HEK293 (cell line): ENCODE results near the gene NPHP4.
A peak's percentile ranks its signal among the peaks of the same experiment; 100 is the strongest.

Experiments used
- CTCF ChIA-PET: fragments of 350-600 bp; formaldehyde crosslinking; extraction: SDS; loops from one replicate; lab custom pipeline; 2021; ENCODE audit warnings: antibody characterized with exemption; lab: Yijun Ruan, JAX
- POLR2A ChIA-PET: fragments of 300-600 bp; formaldehyde crosslinking; extraction: SDS; loops from one replicate; lab custom pipeline; 2020; ENCODE audit warnings: antibody characterized with exemption, inconsistent platforms; lab: Yijun Ruan, JAX
- H3K27ac ChIP-seq: fragments of 200-500 bp; sonication (Bioruptor generic); 2 replicates; pipeline ENCODE4 v1.5.1; 2014; ENCODE audit warnings: low read depth, low read length, control low read depth, inconsistent platforms; ENCODE audit errors: extremely low read depth
- H3K36me3 ChIP-seq, 2 experiments: fragments of 200-500 bp in 1 of 2; sonication (Bioruptor generic) in 1 of 2; 1 replicate in 1 of 2; 2 replicates in 1 of 2; pipeline ENCODE4 v1.5.1; 2014 to 2017; ENCODE audit warnings: inconsistent platforms in 2 of 2, low read length in 2 of 2; ENCODE audit not compliant: control insufficient read depth in 2 of 2, insufficient read depth in 1 of 2
- H3K4me1 ChIP-seq: fragments of 200-500 bp; sonication (Bioruptor generic); 2 replicates; pipeline ENCODE4 v1.5.1; 2014; ENCODE audit warnings: mild to moderate bottlenecking, low read length, inconsistent platforms; ENCODE audit not compliant: control insufficient read depth, insufficient read depth
- H3K4me3 ChIP-seq: 2 replicates; pipeline ENCODE4 v1.5.1; 2011; ENCODE audit warnings: low read depth, mild to moderate bottlenecking, control low read depth, low read length, moderate library complexity
- H3K9me3 ChIP-seq: fragments of 200-500 bp; sonication (Bioruptor generic); 2 replicates; pipeline ENCODE4 v1.5.1; 2014; ENCODE audit warnings: low read depth, low read length, inconsistent platforms; ENCODE audit not compliant: control insufficient read depth, insufficient read depth
- EGR2 ChIP-seq: fragments of 450-650 bp; formaldehyde crosslinking; IDR thresholded peaks from 2 replicates; pipeline ENCODE4 v1.5.1; 2016; ENCODE audit warnings: low read depth, missing biosample characterization, missing genetic modification characterization
- GLI2 ChIP-seq: fragments of 450-650 bp; formaldehyde crosslinking; IDR thresholded peaks from 2 replicates; pipeline ENCODE4; 2017; ENCODE audit warnings: missing biosample characterization, missing genetic modification characterization, low read depth, borderline replicate concordance
- GLIS2 ChIP-seq: fragments of 450-650 bp; formaldehyde crosslinking; IDR thresholded peaks from 2 replicates; pipeline ENCODE4 v1.5.1; 2016; ENCODE audit warnings: missing biosample characterization, missing genetic modification characterization
- SP7 ChIP-seq: fragments of 450-650 bp; formaldehyde crosslinking; IDR thresholded peaks from 2 replicates; pipeline ENCODE4 v1.5.1; 2016; ENCODE audit warnings: missing biosample characterization, missing genetic modification characterization
- ZFHX2 ChIP-seq: fragments of 450-650 bp; formaldehyde crosslinking; conservative IDR thresholded peaks from 2 replicates; pipeline ENCODE4 v1.5.1; 2016; ENCODE audit warnings: missing biosample characterization, missing genetic modification characterization
- ZNF114 ChIP-seq: fragments of 450-650 bp; formaldehyde crosslinking; IDR thresholded peaks from 2 replicates; pipeline ENCODE4 v1.5.0; 2017; ENCODE audit warnings: missing biosample characterization, missing genetic modification characterization
- ZNF140 ChIP-seq: fragments of 450-650 bp; formaldehyde crosslinking; IDR thresholded peaks from 2 replicates; pipeline ENCODE4 v1.5.1; 2016; ENCODE audit warnings: missing biosample characterization, missing genetic modification characterization
- ZNF23 ChIP-seq: fragments of 450-650 bp; formaldehyde crosslinking; IDR thresholded peaks from 2 replicates; pipeline ENCODE4 v1.5.1; 2016; ENCODE audit warnings: missing biosample characterization, missing genetic modification characterization, borderline replicate concordance
- ZNF37A ChIP-seq: fragments of 450-650 bp; IDR thresholded peaks from 2 replicates; pipeline ENCODE4 v1.5.1; 2018; ENCODE audit warnings: missing biosample characterization, missing genetic modification characterization
- ZNF404 ChIP-seq: fragments of 450-650 bp; formaldehyde crosslinking; IDR thresholded peaks from 2 replicates; pipeline ENCODE4 v1.5.1; 2017; ENCODE audit warnings: missing biosample characterization, missing genetic modification characterization
- ZNF473 ChIP-seq: fragments of 450-650 bp; formaldehyde crosslinking; IDR thresholded peaks from 2 replicates; pipeline ENCODE4 v1.5.1; 2017; ENCODE audit warnings: missing biosample characterization, missing genetic modification characterization
- ZNF514 ChIP-seq: fragments of 450-650 bp; formaldehyde crosslinking; IDR thresholded peaks from 2 replicates; pipeline ENCODE4 v1.5.1; 2016; ENCODE audit warnings: missing biosample characterization, missing genetic modification characterization
- ZNF555 ChIP-seq: fragments of 450-650 bp; formaldehyde crosslinking; conservative IDR thresholded peaks from 2 replicates; pipeline ENCODE4 v1.5.1; 2017; ENCODE audit warnings: missing biosample characterization, mild to moderate bottlenecking, missing genetic modification characterization, inconsistent platforms
- ZNF626 ChIP-seq: fragments of 450-650 bp; sonication (Bioruptor Pico); formaldehyde crosslinking; IDR thresholded peaks from 2 replicates; pipeline ENCODE4 v1.5.1; 2018; ENCODE audit warnings: missing biosample characterization, missing genetic modification characterization, inconsistent platforms
- ZNF707 ChIP-seq: fragments of 450-650 bp; formaldehyde crosslinking; IDR thresholded peaks from 2 replicates; pipeline ENCODE4 v1.5.1; 2016; ENCODE audit warnings: missing biosample characterization, missing genetic modification characterization
- ZNF76 ChIP-seq: fragments of 450-650 bp; formaldehyde crosslinking; IDR thresholded peaks from 2 replicates; pipeline ENCODE4; 2016; ENCODE audit warnings: low read depth, missing biosample characterization, missing genetic modification characterization, borderline replicate concordance
- ZNF785 ChIP-seq: fragments of 450-650 bp; formaldehyde crosslinking; IDR thresholded peaks from 2 replicates; pipeline ENCODE4 v1.5.1; 2016; ENCODE audit warnings: missing biosample characterization, missing genetic modification characterization
- ZNF843 ChIP-seq: fragments of 450-650 bp; formaldehyde crosslinking; IDR thresholded peaks from 2 replicates; pipeline ENCODE4 v1.5.1; 2016; ENCODE audit warnings: missing biosample characterization, missing genetic modification characterization
- ZXDB ChIP-seq: fragments of 450-650 bp; formaldehyde crosslinking; IDR thresholded peaks from 2 replicates; pipeline ENCODE4 v1.5.1; 2016; ENCODE audit warnings: missing biosample characterization, missing genetic modification characterization
- TF ChIP-seq, protein P1 (sequence below): fragments of 450-650 bp; formaldehyde crosslinking; IDR thresholded peaks from 2 replicates; pipeline ENCODE4 v1.5.1; 2016; ENCODE audit warnings: missing biosample characterization, missing genetic modification characterization
- TF ChIP-seq, protein P2 (sequence below): fragments of 450-650 bp; formaldehyde crosslinking; IDR thresholded peaks from 2 replicates; pipeline ENCODE4 v1.5.1; 2016; ENCODE audit warnings: missing biosample characterization, missing genetic modification characterization

Gene NPHP4

DNA sequence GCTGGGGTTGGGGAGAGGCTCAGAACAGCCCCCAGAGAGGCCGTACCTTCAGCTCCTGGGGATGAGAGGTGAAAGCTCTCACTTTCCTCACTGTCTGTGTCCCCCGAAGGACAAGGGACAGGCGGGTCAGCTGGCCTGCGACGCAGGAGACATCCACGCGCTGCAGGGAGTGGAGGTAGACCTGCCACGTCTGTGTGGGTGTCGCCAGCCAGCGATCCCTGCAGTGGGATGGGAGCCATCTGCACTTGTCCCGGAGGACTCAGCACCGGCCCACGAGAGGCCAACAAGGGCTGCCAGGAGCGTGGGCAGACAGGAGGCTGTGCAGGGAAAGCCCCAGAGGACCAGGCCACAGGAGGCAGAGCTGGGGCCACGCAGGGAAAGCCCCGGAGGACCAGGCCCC is 127.2 kb downstream of the NPHP4 start:
- POLR2A ChIA-PET, result no interaction called here
- H3K27ac ChIP-seq, result no peak overlapping the region

DNA sequence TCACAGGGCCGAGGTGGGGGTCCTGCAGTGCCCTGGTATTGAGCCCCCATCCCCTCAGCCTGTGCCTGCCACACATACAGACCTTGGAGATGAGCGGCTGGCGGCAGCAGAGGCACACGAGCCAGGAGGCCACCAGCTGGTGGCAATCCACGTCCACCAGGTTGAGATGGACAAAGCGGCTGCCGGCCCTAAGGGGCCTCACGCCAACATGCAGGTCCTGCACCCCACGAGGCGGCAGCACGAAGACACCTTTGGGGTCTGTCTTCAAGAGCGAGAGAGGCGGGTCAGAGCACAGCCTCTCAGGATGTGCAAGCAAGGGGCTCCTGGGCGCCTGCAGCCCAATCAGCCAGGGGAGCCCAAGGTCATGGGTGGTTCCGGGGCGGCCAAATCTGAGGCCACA is 128.0 kb downstream of the NPHP4 start:
- POLR2A ChIA-PET, result no interaction called here
- H3K4me1 ChIP-seq, result no peaks in the 10 kb centered on the region
- CTCF ChIA-PET, result no interaction called here
- no peak overlapping the region for H3K27ac ChIP-seq
- no peak for TF ChIP-seq GLI2 (tag by site-specific recombination)
- TF ChIP-seq ZNF785 (tag by site-specific recombination), result no peak
- TF ChIP-seq, protein P1, sequence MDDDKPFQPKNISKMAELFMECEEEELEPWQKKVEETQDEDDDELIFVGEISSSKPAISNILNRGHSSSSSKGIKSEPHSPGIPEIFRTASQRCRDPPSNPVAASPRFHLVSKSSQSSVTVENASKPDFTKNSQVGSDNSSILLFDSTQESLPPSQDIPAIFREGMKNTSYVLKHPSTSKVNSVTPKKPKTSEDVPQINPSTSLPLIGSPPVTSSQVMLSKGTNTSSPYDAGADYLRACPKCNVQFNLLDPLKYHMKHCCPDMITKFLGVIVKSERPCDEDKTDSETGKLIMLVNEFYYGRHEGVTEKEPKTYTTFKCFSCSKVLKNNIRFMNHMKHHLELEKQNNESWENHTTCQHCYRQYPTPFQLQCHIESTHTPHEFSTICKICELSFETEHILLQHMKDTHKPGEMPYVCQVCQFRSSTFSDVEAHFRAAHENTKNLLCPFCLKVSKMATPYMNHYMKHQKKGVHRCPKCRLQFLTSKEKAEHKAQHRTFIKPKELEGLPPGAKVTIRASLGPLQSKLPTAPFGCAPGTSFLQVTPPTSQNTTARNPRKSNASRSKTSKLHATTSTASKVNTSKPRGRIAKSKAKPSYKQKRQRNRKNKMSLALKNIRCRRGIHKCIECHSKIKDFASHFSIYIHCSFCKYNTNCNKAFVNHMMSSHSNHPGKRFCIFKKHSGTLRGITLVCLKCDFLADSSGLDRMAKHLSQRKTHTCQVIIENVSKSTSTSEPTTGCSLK (tag by site-specific recombination), result no peak
- TF ChIP-seq ZNF473 (tag by site-specific recombination), result no peak
- TF ChIP-seq ZNF514, result no peak
- no peak for TF ChIP-seq ZNF23
- TF ChIP-seq GLIS2 (tag by site-specific recombination), result no peak
- no peak for TF ChIP-seq ZNF76 (tag by site-specific recombination)
- no peak for TF ChIP-seq ZXDB (tag by site-specific recombination)
- TF ChIP-seq ZNF707 (tag by site-specific recombination), result no peak
- TF ChIP-seq ZNF843 (tag by site-specific recombination), result no peak
- TF ChIP-seq ZNF37A, result no peak
- no peak for TF ChIP-seq ZNF140 (tag by site-specific recombination)
- no peak for TF ChIP-seq ZNF404 (tag by site-specific recombination)
- no peak for TF ChIP-seq ZNF114
- no peak for TF ChIP-seq ZNF626 (tag by site-specific recombination)
- TF ChIP-seq, all 188 proteins: peak for 0
- Histone ChIP-seq H3K4me3 (no peak overlapping the region), H3K36me3 (peaks cover 0 to 51% of the 10 kb centered on the region in 2 experiments; a peak in 1 of 3 replicates), H3K9me3 (no peaks in the 10 kb centered on the region)

More for the DNA sequence above, 127.2 kb downstream of the NPHP4 start:
- no peak overlapping the region for H3K4me3 ChIP-seq
- H3K9me3 ChIP-seq, result no peaks in the 10 kb centered on the region
- H3K36me3 ChIP-seq, result peaks cover 0 to 54% of the 10 kb centered on the region in 2 experiments; a peak in 1 of 3 replicates
- no peaks in the 10 kb centered on the region for H3K4me1 ChIP-seq
- CTCF ChIA-PET, result no interaction called here
- TF ChIP-seq SP7 (tag by site-specific recombination) (no peak), EGR2 (peak; percentile 76)
- TF ChIP-seq, protein P2, sequence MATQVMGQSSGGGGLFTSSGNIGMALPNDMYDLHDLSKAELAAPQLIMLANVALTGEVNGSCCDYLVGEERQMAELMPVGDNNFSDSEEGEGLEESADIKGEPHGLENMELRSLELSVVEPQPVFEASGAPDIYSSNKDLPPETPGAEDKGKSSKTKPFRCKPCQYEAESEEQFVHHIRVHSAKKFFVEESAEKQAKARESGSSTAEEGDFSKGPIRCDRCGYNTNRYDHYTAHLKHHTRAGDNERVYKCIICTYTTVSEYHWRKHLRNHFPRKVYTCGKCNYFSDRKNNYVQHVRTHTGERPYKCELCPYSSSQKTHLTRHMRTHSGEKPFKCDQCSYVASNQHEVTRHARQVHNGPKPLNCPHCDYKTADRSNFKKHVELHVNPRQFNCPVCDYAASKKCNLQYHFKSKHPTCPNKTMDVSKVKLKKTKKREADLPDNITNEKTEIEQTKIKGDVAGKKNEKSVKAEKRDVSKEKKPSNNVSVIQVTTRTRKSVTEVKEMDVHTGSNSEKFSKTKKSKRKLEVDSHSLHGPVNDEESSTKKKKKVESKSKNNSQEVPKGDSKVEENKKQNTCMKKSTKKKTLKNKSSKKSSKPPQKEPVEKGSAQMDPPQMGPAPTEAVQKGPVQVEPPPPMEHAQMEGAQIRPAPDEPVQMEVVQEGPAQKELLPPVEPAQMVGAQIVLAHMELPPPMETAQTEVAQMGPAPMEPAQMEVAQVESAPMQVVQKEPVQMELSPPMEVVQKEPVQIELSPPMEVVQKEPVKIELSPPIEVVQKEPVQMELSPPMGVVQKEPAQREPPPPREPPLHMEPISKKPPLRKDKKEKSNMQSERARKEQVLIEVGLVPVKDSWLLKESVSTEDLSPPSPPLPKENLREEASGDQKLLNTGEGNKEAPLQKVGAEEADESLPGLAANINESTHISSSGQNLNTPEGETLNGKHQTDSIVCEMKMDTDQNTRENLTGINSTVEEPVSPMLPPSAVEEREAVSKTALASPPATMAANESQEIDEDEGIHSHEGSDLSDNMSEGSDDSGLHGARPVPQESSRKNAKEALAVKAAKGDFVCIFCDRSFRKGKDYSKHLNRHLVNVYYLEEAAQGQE, result no peak

DNA sequence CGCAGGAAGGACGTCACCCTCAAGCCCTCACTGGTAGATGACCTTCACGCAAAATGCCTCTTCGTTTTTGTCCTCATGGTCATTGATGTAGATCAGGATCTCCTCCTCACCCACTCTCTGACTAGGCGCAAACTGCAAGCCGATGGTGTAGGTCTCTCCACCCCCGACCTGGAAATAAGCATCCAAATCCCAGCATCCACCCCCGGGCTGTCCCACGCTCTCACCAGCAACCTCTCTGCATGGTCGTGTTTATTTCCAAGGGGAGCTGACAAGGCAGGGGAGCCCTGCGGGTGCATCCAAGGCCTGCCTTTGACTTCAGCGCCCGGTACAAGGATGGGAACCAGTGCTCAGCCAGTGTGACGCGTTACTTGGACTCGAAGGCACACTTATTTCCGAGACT is 129.0 kb downstream of the NPHP4 start:
- POLR2A ChIA-PET, result no interaction called here
- H3K27ac ChIP-seq, result no peak overlapping the region
- no peak overlapping the region for H3K4me3 ChIP-seq
- H3K36me3 ChIP-seq, result peaks cover 0 to 46% of the 10 kb centered on the region in 2 experiments; a peak in 1 of 3 replicates
- H3K4me1 ChIP-seq, result no peaks in the 10 kb centered on the region
- CTCF ChIA-PET, result interaction anchor here (0.7 kb wide), 1 partner anchor 1435 kb away, joined by 3 read pairs; no protein-coding TSS in a partner anchor
- no peaks in the 10 kb centered on the region for H3K9me3 ChIP-seq
- no peak for TF ChIP-seq ZNF555 (tag by site-specific recombination)
- peak; percentile 37; the same call in 1 of the 2 replicates for TF ChIP-seq ZFHX2 (tag by site-specific recombination)
- peak; percentile 67 for TF ChIP-seq EGR2
